Ishikawa (cell line): ENCODE results near the gene CACNA1H.

Experiments used
- CEBPB ChIP-seq: IDR thresholded peaks from 2 replicates; pipeline ENCODE4 v1.6.1; 2012
- CREB1 ChIP-seq: IDR thresholded peaks from 2 replicates; pipeline ENCODE4 v1.6.1; 2012; ENCODE audit warnings: low read depth
- EGR1 ChIP-seq: IDR thresholded peaks from 2 replicates; pipeline ENCODE4 v1.6.1; 2012
- EP300 ChIP-seq: IDR thresholded peaks from 2 replicates; pipeline ENCODE4 v1.6.1; 2012; ENCODE audit warnings: borderline replicate concordance
- FOXM1 ChIP-seq: IDR thresholded peaks from 2 replicates; pipeline ENCODE4 v1.6.1; 2012; ENCODE audit warnings: low read depth, borderline replicate concordance
- NFIC ChIP-seq: IDR thresholded peaks from 2 replicates; pipeline ENCODE4 v1.6.1; 2012
- RAD21 ChIP-seq: IDR thresholded peaks from 2 replicates; pipeline ENCODE4 v1.6.1; 2012; ENCODE audit warnings: low read depth
- TAF1 ChIP-seq: IDR thresholded peaks from 2 replicates; pipeline ENCODE4 v1.6.1; 2012; ENCODE audit warnings: low read depth, mild to moderate bottlenecking
- TCF12 ChIP-seq: IDR thresholded peaks from 2 replicates; pipeline ENCODE4 v1.6.1; 2012; ENCODE audit warnings: low read depth
- TEAD4 ChIP-seq: IDR thresholded peaks from 2 replicates; pipeline ENCODE4 v1.6.1; 2012
- YY1 ChIP-seq: IDR thresholded peaks from 2 replicates; pipeline ENCODE4 v1.6.1; 2012; ENCODE audit warnings: low read depth
- ZBTB7A ChIP-seq: IDR thresholded peaks from 2 replicates; pipeline ENCODE4 v1.6.1; 2012; ENCODE audit warnings: low read depth
- TF ChIP-seq, protein P1 (sequence below): IDR thresholded peaks from 2 replicates; pipeline ENCODE4 v1.6.1; 2012; ENCODE audit warnings: low read depth, mild to moderate bottlenecking
- TF ChIP-seq, protein P2 (sequence below): IDR thresholded peaks from 2 replicates; pipeline ENCODE4 v1.6.1; 2012
- TF ChIP-seq, protein P3 (sequence below): IDR thresholded peaks from 2 replicates; pipeline ENCODE4 v1.6.1; 2012

The CACNA1H gene

DNA sequence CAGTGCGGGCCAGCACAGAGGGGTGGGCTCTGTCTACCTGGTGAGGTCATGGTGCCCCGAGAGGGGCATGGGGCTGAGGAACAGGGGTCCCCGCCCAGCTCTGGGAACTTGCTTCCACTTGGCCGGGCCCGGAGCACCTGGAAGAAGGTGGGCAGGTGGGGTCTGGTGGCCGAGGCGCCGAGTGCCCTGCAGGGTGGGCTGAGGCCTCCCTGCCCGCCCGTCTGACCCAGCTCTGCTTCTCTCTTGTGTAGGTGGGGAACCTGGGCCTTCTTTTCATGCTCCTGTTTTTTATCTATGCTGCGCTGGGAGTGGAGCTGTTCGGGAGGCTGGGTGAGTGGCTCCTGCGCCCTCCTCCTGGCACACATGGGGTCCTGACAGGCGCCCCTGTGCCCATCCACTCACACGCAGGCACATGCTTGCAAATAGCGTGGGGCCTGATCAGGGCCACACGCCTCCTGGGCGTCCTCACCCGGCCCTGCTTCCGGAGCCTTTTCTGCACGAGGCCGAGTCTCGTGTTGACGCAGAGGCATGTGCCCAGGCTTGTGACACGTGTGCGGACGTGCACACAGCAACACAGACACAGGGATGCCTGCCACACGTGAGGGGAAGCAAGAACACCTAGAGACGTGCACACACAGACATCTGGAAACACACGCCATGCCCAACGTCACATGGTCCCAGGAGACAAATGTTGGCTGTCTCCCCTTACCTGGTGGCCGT lies 63.9 kb downstream of the CACNA1H start:
- TF ChIP-seq TEAD4 (no peak), EGR1 (no peak), NFIC (no peak), TCF12 (no peak), RAD21 (no peak), EP300 (no peak), FOXM1 (no peak), CEBPB (no peak), CREB1 (no peak), YY1 (no peak), TAF1 (no peak), ZBTB7A (no peak)
- TF ChIP-seq, protein P1, sequence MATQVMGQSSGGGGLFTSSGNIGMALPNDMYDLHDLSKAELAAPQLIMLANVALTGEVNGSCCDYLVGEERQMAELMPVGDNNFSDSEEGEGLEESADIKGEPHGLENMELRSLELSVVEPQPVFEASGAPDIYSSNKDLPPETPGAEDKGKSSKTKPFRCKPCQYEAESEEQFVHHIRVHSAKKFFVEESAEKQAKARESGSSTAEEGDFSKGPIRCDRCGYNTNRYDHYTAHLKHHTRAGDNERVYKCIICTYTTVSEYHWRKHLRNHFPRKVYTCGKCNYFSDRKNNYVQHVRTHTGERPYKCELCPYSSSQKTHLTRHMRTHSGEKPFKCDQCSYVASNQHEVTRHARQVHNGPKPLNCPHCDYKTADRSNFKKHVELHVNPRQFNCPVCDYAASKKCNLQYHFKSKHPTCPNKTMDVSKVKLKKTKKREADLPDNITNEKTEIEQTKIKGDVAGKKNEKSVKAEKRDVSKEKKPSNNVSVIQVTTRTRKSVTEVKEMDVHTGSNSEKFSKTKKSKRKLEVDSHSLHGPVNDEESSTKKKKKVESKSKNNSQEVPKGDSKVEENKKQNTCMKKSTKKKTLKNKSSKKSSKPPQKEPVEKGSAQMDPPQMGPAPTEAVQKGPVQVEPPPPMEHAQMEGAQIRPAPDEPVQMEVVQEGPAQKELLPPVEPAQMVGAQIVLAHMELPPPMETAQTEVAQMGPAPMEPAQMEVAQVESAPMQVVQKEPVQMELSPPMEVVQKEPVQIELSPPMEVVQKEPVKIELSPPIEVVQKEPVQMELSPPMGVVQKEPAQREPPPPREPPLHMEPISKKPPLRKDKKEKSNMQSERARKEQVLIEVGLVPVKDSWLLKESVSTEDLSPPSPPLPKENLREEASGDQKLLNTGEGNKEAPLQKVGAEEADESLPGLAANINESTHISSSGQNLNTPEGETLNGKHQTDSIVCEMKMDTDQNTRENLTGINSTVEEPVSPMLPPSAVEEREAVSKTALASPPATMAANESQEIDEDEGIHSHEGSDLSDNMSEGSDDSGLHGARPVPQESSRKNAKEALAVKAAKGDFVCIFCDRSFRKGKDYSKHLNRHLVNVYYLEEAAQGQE, result no peak
- TF ChIP-seq, protein P2, sequence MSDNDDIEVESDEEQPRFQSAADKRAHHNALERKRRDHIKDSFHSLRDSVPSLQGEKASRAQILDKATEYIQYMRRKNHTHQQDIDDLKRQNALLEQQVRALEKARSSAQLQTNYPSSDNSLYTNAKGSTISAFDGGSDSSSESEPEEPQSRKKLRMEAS, result no peak
- TF ChIP-seq, protein P3, sequence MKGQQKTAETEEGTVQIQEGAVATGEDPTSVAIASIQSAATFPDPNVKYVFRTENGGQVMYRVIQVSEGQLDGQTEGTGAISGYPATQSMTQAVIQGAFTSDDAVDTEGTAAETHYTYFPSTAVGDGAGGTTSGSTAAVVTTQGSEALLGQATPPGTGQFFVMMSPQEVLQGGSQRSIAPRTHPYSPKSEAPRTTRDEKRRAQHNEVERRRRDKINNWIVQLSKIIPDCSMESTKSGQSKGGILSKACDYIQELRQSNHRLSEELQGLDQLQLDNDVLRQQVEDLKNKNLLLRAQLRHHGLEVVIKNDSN, result no peak

DNA sequence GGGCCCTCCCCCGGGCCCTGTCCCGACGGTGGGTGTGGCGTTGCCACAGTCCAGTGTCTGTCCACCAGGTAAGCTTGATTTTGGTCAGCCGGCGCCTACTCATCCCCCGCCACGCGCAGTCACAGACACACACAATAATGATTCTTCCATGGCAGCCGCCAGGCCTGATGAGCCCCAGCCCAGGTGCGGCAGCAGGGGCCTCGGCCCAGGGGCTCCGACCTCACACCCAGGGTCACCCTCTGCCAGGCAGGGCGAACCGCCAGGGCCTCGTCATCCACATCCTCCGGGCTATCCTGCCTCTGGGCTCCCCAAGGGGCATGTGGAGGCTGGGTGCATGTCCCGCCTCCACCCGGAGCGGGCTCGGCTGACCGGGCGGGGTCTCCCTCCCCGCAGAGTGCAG lies 64.6 kb downstream of the CACNA1H start:
- TF ChIP-seq CREB1, result no peak
- TF ChIP-seq, protein P1, result no peak
- TF ChIP-seq ZBTB7A, result no peak
- TF ChIP-seq RAD21, result no peak
- no peak for TF ChIP-seq TAF1
- TF ChIP-seq NFIC, result no peak
- no peak for TF ChIP-seq EGR1
- TF ChIP-seq TCF12, result no peak
- no peak for TF ChIP-seq FOXM1
- no peak for TF ChIP-seq CEBPB
- TF ChIP-seq EP300, result no peak
- TF ChIP-seq, protein P2, result no peak
- TF ChIP-seq, protein P3, result no peak
- no peak for TF ChIP-seq TEAD4
- no peak for TF ChIP-seq YY1

DNA sequence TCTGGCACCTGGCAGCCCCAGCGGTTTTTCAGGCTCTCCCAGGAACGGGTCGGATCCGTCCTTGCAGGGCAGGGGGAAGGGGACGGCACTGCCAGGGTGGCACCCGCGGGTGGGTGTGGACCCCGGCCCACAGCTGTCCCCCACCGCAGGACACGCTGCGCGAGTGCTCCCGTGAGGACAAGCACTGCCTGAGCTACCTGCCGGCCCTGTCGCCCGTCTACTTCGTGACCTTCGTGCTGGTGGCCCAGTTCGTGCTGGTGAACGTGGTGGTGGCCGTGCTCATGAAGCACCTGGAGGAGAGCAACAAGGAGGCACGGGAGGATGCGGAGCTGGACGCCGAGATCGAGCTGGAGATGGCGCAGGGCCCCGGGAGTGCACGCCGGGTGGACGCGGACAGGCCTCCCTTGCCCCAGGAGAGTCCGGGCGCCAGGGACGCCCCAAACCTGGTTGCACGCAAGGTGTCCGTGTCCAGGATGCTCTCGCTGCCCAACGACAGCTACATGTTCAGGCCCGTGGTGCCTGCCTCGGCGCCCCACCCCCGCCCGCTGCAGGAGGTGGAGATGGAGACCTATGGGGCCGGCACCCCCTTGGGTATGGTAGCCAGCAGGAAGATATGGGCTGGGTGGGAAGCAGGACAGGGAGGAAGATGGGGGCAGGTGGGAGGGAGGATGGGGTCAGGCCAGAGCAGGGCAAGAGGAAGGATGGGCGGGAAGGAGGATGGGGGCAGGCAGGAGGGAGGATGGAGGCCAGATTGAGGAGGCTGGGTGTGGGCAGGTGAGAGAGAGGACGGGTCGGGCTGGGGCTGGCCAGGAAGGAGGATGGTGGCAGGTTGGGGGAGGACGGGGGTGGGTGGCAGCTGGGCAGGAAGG lies 65.4 kb downstream of the CACNA1H start:
- TF ChIP-seq, protein P2, result no peak
- no peak for TF ChIP-seq NFIC
- TF ChIP-seq TEAD4, result no peak
- TF ChIP-seq ZBTB7A, result no peak
- no peak for TF ChIP-seq RAD21
- TF ChIP-seq, protein P1, result no peak
- no peak for TF ChIP-seq EGR1
- TF ChIP-seq TCF12, result no peak
- TF ChIP-seq TAF1, result no peak
- TF ChIP-seq EP300, result no peak
- TF ChIP-seq FOXM1, result no peak
- no peak for TF ChIP-seq CREB1
- TF ChIP-seq YY1, result no peak
- TF ChIP-seq, protein P3, result no peak
- no peak for TF ChIP-seq CEBPB
